ENCODE measurements around the gene UNC5B. TPM values are rescaled to one million over a fixed set of nuclear protein-coding genes. Genes with fewer than 3 reads are reported as not detected.

UNC5B gene
- total RNA-seq, 4 donors from 2014 or later: 3.4 to 5.2 (median 3.9) TPM

- ATAC-seq (ENCODE audit: low FRiP score) (no peak), DNase-seq (ENCODE audit: low spot score) (no peak)
- no peak for TF ChIP-seq CTCF (IDR thresholded peaks at IDR 0.05)
Measured at GRCh38 chr10:71239131-71239915, 27.0 kb downstream of the UNC5B start.

DNA sequence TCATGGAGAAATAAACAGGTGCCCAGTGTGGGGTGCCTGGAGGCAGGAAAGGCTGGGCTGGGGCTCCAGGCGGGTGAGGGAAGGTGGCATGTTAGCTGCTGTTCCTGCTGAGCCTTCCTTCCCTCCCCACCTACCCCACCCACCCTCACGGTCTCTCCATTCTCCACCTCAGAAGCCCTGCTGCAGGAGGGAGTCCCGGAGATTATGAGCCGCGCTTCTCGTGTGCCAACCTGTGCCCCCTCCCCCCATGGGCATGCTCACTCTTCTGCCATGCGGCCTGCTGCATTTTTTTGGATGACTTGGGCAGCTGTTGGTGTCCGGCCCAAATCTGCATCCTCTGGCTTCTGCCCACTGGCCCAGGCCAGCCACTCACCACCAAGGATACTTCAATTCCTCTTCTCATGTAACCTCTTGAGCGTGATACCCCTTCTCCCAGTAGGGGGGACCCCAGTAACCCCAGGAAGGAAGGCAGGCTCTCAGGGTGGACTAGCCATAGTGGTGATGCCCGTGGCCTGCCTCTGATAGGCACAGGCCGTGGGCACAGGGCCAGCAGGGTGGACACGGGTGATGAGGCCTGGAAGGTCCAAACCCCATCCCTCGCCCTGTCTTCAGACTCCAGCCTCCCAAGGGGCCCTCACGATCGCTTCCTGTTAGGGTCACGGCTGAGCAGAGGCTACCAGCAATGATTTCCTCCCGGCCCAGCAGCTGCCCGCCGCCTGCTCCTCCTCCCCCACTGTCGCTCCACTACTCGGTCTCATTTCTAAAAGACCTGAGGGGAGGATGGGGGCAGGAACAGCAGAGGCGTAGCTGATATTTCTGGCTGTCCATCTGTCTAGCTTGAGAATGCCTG lies 27.8 kb downstream of the UNC5B start:
- TF ChIP-seq CTCF (IDR thresholded peaks at IDR 0.05): no peak
- ATAC-seq (ENCODE audit: low FRiP score) (no peak), DNase-seq (ENCODE audit: low spot score) (no peak)

- DNase-seq (ENCODE audit: low spot score) (no peak), ATAC-seq (ENCODE audit: low FRiP score) (no peak)
- TF ChIP-seq CTCF (IDR thresholded peaks at IDR 0.05): no peak
Measured at GRCh38 chr10:71241114-71241829, 28.9 kb downstream of the UNC5B start.

DNA sequence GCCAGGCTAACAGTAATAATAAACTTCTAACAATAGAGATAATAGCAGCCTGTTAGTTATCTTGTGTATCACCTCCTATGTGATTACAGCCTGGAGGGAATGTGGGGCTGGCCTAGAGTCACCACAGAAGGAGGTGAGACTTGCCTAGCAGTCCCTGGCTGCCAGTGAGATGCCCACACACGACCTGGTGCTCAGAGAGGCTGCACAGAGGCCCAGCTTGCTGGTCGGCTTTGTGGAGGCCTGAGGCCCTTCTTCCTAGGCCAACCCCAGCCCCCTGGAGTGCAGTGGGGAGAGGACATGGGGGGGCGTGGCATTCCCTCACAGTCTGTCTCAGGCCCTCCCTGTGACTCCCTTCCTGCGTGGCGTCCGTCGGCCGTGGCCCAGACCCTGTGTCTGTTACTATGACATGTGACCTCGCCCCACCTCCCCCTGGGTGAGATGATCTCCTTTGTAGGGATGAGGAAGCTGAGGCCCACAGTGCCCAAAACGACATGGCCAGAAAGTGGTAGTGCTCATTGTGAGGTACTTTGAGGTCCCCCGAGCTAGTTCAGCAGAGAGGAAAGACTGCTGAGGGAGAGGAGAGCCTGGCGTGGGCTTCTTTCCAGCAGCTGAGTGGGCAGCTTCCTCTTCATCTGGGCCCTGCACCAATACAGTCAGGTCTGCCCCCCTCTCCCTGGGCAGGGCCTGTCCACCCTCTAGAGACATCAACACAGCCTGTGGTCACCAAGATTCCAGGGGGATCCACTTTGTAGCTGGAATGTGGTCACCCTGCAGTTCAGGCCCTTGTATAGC lies 29.7 kb downstream of the UNC5B start:
- no peak for ATAC-seq (ENCODE audit: low FRiP score)
- TF ChIP-seq CTCF (IDR thresholded peaks at IDR 0.05): no peak
- no peak for DNase-seq (ENCODE audit: low spot score)

DNA sequence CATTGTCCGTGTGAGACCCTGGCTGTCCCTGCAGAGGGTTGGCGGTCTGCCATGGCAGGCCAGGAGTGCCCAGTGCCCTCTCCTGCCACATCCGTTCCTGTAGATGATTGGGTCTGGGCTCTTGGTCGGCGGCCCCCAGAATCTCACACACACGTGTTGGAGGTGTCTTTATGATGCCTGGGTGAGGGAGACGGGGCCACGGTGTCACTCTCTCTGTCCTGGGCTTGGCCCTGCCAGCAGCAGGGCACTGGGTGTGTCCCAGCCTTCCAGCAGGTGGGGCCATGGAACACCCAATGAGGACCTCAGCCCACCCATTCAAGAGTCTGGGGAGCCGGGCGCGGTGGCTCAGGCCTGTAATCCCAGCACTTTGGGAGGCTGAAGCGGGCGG lies 30.2 kb downstream of the UNC5B start:
- DNase-seq (ENCODE audit: low spot score) (no peak), ATAC-seq (ENCODE audit: low FRiP score) (no peak)
- TF ChIP-seq CTCF (IDR thresholded peaks at IDR 0.05): no peak

DNA sequence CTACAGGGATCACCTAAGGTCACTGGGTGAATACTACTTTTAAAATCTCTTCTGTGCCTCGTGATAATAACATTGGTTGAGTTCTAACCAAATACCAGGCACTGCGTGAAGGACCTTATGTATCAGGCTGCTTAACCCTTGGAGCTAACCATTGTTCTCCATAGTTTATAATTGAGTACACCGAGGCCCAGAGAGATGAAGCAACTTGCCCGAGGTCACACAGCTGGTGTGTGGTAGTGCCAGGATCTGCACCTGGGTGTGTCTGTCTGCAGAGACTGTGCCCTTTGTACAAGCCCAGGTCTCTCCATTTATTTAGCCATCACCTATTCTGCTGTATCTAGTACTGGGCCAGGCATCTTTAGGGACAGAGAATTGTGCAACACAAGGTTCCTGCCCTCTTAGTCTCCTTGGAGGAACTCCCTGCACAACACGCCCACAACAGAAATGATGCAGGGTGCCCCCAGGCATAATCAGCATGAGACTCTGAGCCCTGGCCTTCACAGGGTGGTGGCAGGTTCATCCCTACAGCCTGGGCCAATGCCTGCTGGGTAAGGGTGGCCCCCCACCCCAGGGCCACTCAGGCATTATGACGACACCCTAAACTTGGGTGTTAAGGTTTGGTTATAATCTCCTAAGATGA lies 31.5 kb downstream of the UNC5B start:
- ATAC-seq (ENCODE audit: low FRiP score) (peak; percentile 26), DNase-seq (ENCODE audit: low spot score) (no peak)
- TF ChIP-seq CTCF (IDR thresholded peaks at IDR 0.05): no peak

Data from omental fat pad (tissue), 4 donors.